Stimulated activated CD4-positive, alpha-beta T cell treated with anti-CD3 and anti-CD28 coated beads, Interleukin-4, amount 100 ng/mL, for 4 hours (primary cell): Measurements from ENCODE around the gene RAB21.

ENCODE experiments used
- DNase-seq, 2 experiments: peaks; one replicate each; pipeline ENCODE4 v3.0.0-alpha.2; 2020

Gene RAB21

GRCh38 chr12:71754461-71755145 lies at the start of gene RAB21:
Gene RAB21 (plus strand): TSS chr12:71754863. CDS start chr12:71755130, 267 bp downstream.
- peak; percentile 98 for DNase-seq

GRCh38 chr12:71704920-71705319 lies 49.7 kb upstream of the RAB21 start:
- no peak for DNase-seq

- DNase-seq, result no peak
Observed at GRCh38 chr12:71708658-71709057, 46.0 kb upstream of the RAB21 start.

GRCh38 chr12:71710276-71711125 lies 44.2 kb upstream of the RAB21 start:
- DNase-seq, result no peak

GRCh38 chr12:71718611-71719010 lies 36.1 kb upstream of the RAB21 start:
- no peak for DNase-seq

GRCh38 chr12:71719647-71720370 lies 34.9 kb upstream of the RAB21 start:
- DNase-seq, result no peak

GRCh38 chr12:71721783-71722505 lies 32.7 kb upstream of the RAB21 start:
- DNase-seq, result no peak

GRCh38 chr12:71725011-71725410 lies 29.7 kb upstream of the RAB21 start:
- DNase-seq, result no peak

- DNase-seq, result no peak
Observed at GRCh38 chr12:71726548-71726947, 28.1 kb upstream of the RAB21 start.

- DNase-seq, result no peak
Observed at GRCh38 chr12:71727958-71728357, 26.7 kb upstream of the RAB21 start.

- no peak for DNase-seq
Observed at GRCh38 chr12:71730936-71731335, 23.7 kb upstream of the RAB21 start.

GRCh38 chr12:71731439-71732356 lies 23.0 kb upstream of the RAB21 start:
- DNase-seq, result no peak

GRCh38 chr12:71732357-71732712 lies 22.3 kb upstream of the RAB21 start:
- no peak for DNase-seq

GRCh38 chr12:71737197-71737596 lies 17.5 kb upstream of the RAB21 start:
- no peak for DNase-seq

- DNase-seq, result no peak
Observed at GRCh38 chr12:71742998-71743397, 11.7 kb upstream of the RAB21 start.

- no peak for DNase-seq
Observed at GRCh38 chr12:71744522-71745300, 10.0 kb upstream of the RAB21 start.

- DNase-seq, result peak; percentile 22 to 34
Observed at GRCh38 chr12:71746974-71747611, 7.6 kb upstream of the RAB21 start.

- no peak for DNase-seq
Observed at GRCh38 chr12:71748081-71748850, 6.4 kb upstream of the RAB21 start.

GRCh38 chr12:71749666-71750065 lies 5.0 kb upstream of the RAB21 start:
- no peak for DNase-seq

- DNase-seq, result no peak
Observed at GRCh38 chr12:71752891-71753290, 1.8 kb upstream of the RAB21 start.
